Measurements from ENCODE around the gene CACNG7. TPM values are rescaled to one million over a fixed set of nuclear protein-coding genes. Genes with fewer than 3 reads are reported as not detected.

CACNG7 gene
- total RNA-seq, 1 experiment from 2014 or later, result not detected

- Histone ChIP-seq H3K9ac (ENCODE audit: low read length) (peak overlapping the region; percentile 47), H3K79me2 (ENCODE audit: low read length) (peaks cover 14% of the 10 kb centered on the region), H3K27ac (ENCODE audit: low read length) (peak overlapping the region; percentile 23; the same call in 1 of the 2 replicates), H3K27me3 (ENCODE audit: low read length) (no peaks in the 10 kb centered on the region), H3K4me1 (ENCODE audit: insufficient read depth, low read length) (peaks cover 27% of the 10 kb centered on the region), H3K9me3 (ENCODE audit: low read length) (no peaks in the 10 kb centered on the region), H3K36me3 (ENCODE audit: low read depth, low read length) (no peaks in the 10 kb centered on the region), H3K4me3 (ENCODE audit: low read length) (peak overlapping the region; percentile 62), H3K4me2 (ENCODE audit: low read length) (peak overlapping the region; percentile 84), H4K20me1 (ENCODE audit: low read length) (no peaks in the 10 kb centered on the region), H2AFZ (ENCODE audit: low read length) (peak overlapping the region; percentile 72), H3F3A (ENCODE audit: low read length, unreplicated experiment) (peaks cover 7% of the 10 kb centered on the region), H3K9me2 (replicated peaks; ENCODE audit: low read length) (no peaks in the 10 kb centered on the region)
- ATAC-seq (no peak), DNase-seq (peak; percentile 23)
- POLR2A ChIA-PET (ENCODE audit: unreplicated experiment), result no interaction called here
- TF ChIP-seq CTCF (conservative IDR thresholded peaks at IDR 0.05; ENCODE audit: low read depth, low read length) (no peak), EZH2phosphoT487 (IDR thresholded peaks at IDR 0.05; ENCODE audit: borderline replicate concordance, low read length) (no peak), EZH2 (IDR thresholded peaks at IDR 0.05; ENCODE audit: low read length, unreplicated experiment) (no peak)
- BruUV-seq (replicated peaks), result no TSS peak
- intact Hi-C loops (cut with micrococcal nuclease), result no loop called here
- CTCF ChIA-PET, result interaction anchor here (0.6 kb wide), 1 partner anchor 9 kb away, joined by 5 read pairs; the partner anchor contains the start of gene CACNG6
Observed at GRCh38 chr19:53982001-53982451, 72.9 kb downstream of the CACNG7 start.

- Histone ChIP-seq H3K36me3 (ENCODE audit: low read depth, low read length) (no peaks in the 10 kb centered on the region), H3K27ac (ENCODE audit: low read length) (no peak overlapping the region), H3K27me3 (ENCODE audit: low read length) (no peaks in the 10 kb centered on the region), H4K20me1 (ENCODE audit: low read length) (no peaks in the 10 kb centered on the region), H2AFZ (ENCODE audit: low read length) (no peak overlapping the region), H3F3A (ENCODE audit: low read length, unreplicated experiment) (peaks cover 7% of the 10 kb centered on the region), H3K9me2 (replicated peaks; ENCODE audit: low read length) (no peaks in the 10 kb centered on the region), H3K79me2 (ENCODE audit: low read length) (peaks cover 14% of the 10 kb centered on the region), H3K4me3 (ENCODE audit: low read length) (no peak overlapping the region), H3K4me1 (ENCODE audit: insufficient read depth, low read length) (peaks cover 26% of the 10 kb centered on the region), H3K9me3 (ENCODE audit: low read length) (no peaks in the 10 kb centered on the region), H3K9ac (ENCODE audit: low read length) (no peak overlapping the region), H3K4me2 (ENCODE audit: low read length) (no peak overlapping the region)
- peak; percentile 67 for DNase-seq
- ChIA-PET POLR2A (ENCODE audit: unreplicated experiment) (no interaction called here), CTCF (no interaction called here)
- intact Hi-C loops (cut with micrococcal nuclease), result no loop called here
- ATAC-seq, result 0 out of 2 replicates have a peak, but pooled peaks have one; percentile 2
- BruUV-seq (replicated peaks), result no TSS peak
- TF ChIP-seq EZH2 (IDR thresholded peaks at IDR 0.05; ENCODE audit: low read length, unreplicated experiment), result no peak
- no peak for TF ChIP-seq EZH2phosphoT487 (IDR thresholded peaks at IDR 0.05; ENCODE audit: borderline replicate concordance, low read length)
- TF ChIP-seq CTCF (conservative IDR thresholded peaks at IDR 0.05; ENCODE audit: low read depth, low read length), result no peak
Observed at GRCh38 chr19:53982611-53983010, 73.5 kb downstream of the CACNG7 start.

DNA sequence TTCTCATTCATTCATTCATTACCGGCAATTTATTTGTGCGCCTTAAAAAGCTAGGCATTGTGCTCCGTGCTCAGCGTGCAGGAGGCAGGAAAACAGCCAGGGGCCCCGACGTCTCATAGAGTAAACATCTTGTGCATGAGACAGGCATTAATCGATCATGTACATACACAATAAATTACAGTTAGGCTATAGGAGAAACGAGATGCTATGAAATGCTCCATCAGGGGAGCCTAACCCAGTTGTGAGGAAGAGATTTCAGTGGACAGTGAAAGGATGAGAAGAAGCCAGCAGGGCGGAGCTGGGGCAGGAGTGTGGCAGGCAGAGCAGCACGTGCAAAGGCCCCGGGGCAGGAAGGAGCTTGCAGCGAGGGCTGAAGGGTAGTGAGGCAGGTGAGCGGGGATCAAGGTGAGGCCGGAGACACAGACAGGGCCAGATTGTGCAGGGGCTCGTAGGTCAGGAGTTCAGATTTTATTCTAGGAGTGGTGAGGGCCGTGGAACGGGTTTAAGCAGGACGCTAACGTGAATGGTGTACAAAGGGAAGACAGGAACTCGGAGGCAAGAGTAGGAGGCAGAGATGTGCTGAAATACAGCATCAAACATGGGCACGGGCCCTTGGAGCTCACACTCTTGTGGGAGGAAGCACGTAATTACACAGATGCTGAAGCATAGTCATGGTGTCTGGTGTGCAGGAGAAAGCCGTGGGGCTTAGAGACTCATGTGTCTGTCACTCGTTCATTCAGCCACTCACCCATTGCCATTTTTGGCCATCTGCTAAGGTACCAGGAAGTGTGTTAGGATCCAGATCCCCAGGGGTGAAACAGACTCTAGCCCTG lies 74.6 kb downstream of the CACNG7 start:
- no peaks in the 10 kb centered on the region for H4K20me1 ChIP-seq (ENCODE audit: low read length)
- peaks cover 17% of the 10 kb centered on the region for H3K4me1 ChIP-seq (ENCODE audit: insufficient read depth, low read length)
- H3K27me3 ChIP-seq (ENCODE audit: low read length), result no peaks in the 10 kb centered on the region
- intact Hi-C loops (cut with micrococcal nuclease), result no loop called here
- no peaks in the 10 kb centered on the region for H3K36me3 ChIP-seq (ENCODE audit: low read depth, low read length)
- CTCF ChIA-PET, result no interaction called here
- no peaks in the 10 kb centered on the region for H3K9me2 ChIP-seq (replicated peaks; ENCODE audit: low read length)
- H3K9ac ChIP-seq (ENCODE audit: low read length), result no peak overlapping the region
- no peak overlapping the region for H2AFZ ChIP-seq (ENCODE audit: low read length)
- H3K79me2 ChIP-seq (ENCODE audit: low read length), result peaks cover 11% of the 10 kb centered on the region
- DNase-seq (no peak), ATAC-seq (no peak)
- TF ChIP-seq EZH2phosphoT487 (IDR thresholded peaks at IDR 0.05; ENCODE audit: borderline replicate concordance, low read length) (no peak), EZH2 (IDR thresholded peaks at IDR 0.05; ENCODE audit: low read length, unreplicated experiment) (no peak), CTCF (conservative IDR thresholded peaks at IDR 0.05; ENCODE audit: low read depth, low read length) (no peak)
- no TSS peak for BruUV-seq (replicated peaks)
- no peaks in the 10 kb centered on the region for H3K9me3 ChIP-seq (ENCODE audit: low read length)
- POLR2A ChIA-PET (ENCODE audit: unreplicated experiment), result no interaction called here
- peaks cover 7% of the 10 kb centered on the region for H3F3A ChIP-seq (ENCODE audit: low read length, unreplicated experiment)
- H3K4me3 ChIP-seq (ENCODE audit: low read length), result no peak overlapping the region
- H3K4me2 ChIP-seq (ENCODE audit: low read length), result no peak overlapping the region
- H3K27ac ChIP-seq (ENCODE audit: low read length), result no peak overlapping the region

Data from PC-3 (cell line).